Right kidney (tissue), 1 donor: ENCODE results near the gene C1R.
"Not testable (repeated sequence)": the region's sequence is repeated elsewhere in the genome, so short reads cannot be mapped to it uniquely, and the experiment has no call there.

ENCODE experiments used
- DNase-seq: peaks from one replicate; pipeline ENCODE4 v3.0.0-alpha.2; 2016

Gene C1R

GRCh38 chr12:7069386-7069785 is 22.9 kb downstream of the C1R start:
- DNase-seq, result no peak

GRCh38 chr12:7068994-7069346 is 23.3 kb downstream of the C1R start:
- no peak for DNase-seq

GRCh38 chr12:7068240-7068993 is 23.8 kb downstream of the C1R start:
- DNase-seq, result no peak

GRCh38 chr12:7067096-7067495 is 25.1 kb downstream of the C1R start:
- DNase-seq, result no peak

GRCh38 chr12:7066596-7066995 is 25.6 kb downstream of the C1R start:
- no peak for DNase-seq

GRCh38 chr12:7065073-7065623 is 27.1 kb downstream of the C1R start:
- no peak for DNase-seq

GRCh38 chr12:7064516-7064915 is 27.7 kb downstream of the C1R start:
- no peak for DNase-seq

GRCh38 chr12:7061596-7061995 is 30.6 kb downstream of the C1R start:
- DNase-seq, result no peak

- no peak for DNase-seq
Measured at GRCh38 chr12:7061138-7061537, 31.1 kb downstream of the C1R start.

GRCh38 chr12:7060353-7060954 is 31.8 kb downstream of the C1R start, which contains the start of gene C1S:
Gene C1S, plus strand, starts transcription at chr12:7060718. Its CDS starts 1,195 bp downstream, at chr12:7061913.
- peak; percentile 58 for DNase-seq

- no peak for DNase-seq
Measured at GRCh38 chr12:7059780-7060179, 32.5 kb downstream of the C1R start.

- no peak for DNase-seq
Measured at GRCh38 chr12:7058850-7059395, 33.3 kb downstream of the C1R start.

GRCh38 chr12:7058163-7058845 is 33.9 kb downstream of the C1R start:
- DNase-seq, result no peak

- DNase-seq, result not testable (repeated sequence)
Measured at GRCh38 chr12:7055736-7056135, 36.5 kb downstream of the C1R start.

GRCh38 chr12:7054925-7055324 is 37.3 kb downstream of the C1R start:
- no peak for DNase-seq

GRCh38 chr12:7049973-7050372 is 42.3 kb downstream of the C1R start:
- not testable (repeated sequence) for DNase-seq

GRCh38 chr12:7049445-7049951 is 42.7 kb downstream of the C1R start:
- DNase-seq, result not testable (repeated sequence)

- DNase-seq, result no peak
Measured at GRCh38 chr12:7047306-7047705, 44.9 kb downstream of the C1R start.

GRCh38 chr12:7046383-7047105 is 45.7 kb downstream of the C1R start:
- no peak for DNase-seq

- DNase-seq, result no peak
Measured at GRCh38 chr12:7045913-7046312, 46.3 kb downstream of the C1R start.

GRCh38 chr12:7042842-7043241 is 49.4 kb downstream of the C1R start:
- no peak for DNase-seq

- DNase-seq, result no peak
Measured at GRCh38 chr12:7039403-7039802, 52.8 kb downstream of the C1R start.
